GM12878 (cell line): ENCODE data around the gene TMEM163.

Experiments used
- BHLHE40 ChIP-seq, 2 experiments: fragments of 450-650 bp in 1 of 2; IDR thresholded peaks; 2 replicates each; pipeline ENCODE4 v1.6.1; 2011 to 2017; ENCODE audit warnings: low read depth in 2 of 2, borderline replicate concordance in 1 of 2, improper control_type of control experiment in 1 of 2, low read length in 1 of 2, mild to moderate bottlenecking in 1 of 2
- IKZF1 ChIP-seq: fragments of 450-650 bp; conservative IDR thresholded peaks from 2 replicates; pipeline ENCODE4 v1.6.1; 2017; ENCODE audit warnings: antibody characterized with exemption, mild to moderate bottlenecking
- RELA ChIP-seq: fragments of 450-650 bp; IDR thresholded peaks from 2 replicates; pipeline ENCODE4 v1.8.0; 2014; ENCODE audit warnings: borderline replicate concordance; ENCODE audit not compliant: partially characterized antibody
- RFX5 ChIP-seq: IDR thresholded peaks from 2 replicates; pipeline ENCODE4 v1.6.1; 2011; ENCODE audit warnings: low read depth, low read length, improper control_type of control experiment
- SIN3A ChIP-seq: IDR thresholded peaks from 2 replicates; pipeline ENCODE4 v1.6.1; 2012; ENCODE audit warnings: low read depth, low read length, improper control_type of control experiment
- TF ChIP-seq, protein P1 (sequence below), 3 experiments: IDR thresholded peaks in 2 of 3; conservative IDR thresholded peaks in 1 of 3; 2 replicates each; pipeline ENCODE4 v1.5.1; 2011; ENCODE audit warnings: low read depth in 3 of 3, low read length in 3 of 3, mild to moderate bottlenecking in 3 of 3, control low read depth in 2 of 3, moderate library complexity in 2 of 3, inconsistent platforms in 1 of 3, mixed read lengths in 1 of 3; ENCODE audit not compliant: control insufficient read depth in 2 of 3, insufficient read depth in 1 of 3; ENCODE audit errors: extremely low read depth in 1 of 3

DNA sequence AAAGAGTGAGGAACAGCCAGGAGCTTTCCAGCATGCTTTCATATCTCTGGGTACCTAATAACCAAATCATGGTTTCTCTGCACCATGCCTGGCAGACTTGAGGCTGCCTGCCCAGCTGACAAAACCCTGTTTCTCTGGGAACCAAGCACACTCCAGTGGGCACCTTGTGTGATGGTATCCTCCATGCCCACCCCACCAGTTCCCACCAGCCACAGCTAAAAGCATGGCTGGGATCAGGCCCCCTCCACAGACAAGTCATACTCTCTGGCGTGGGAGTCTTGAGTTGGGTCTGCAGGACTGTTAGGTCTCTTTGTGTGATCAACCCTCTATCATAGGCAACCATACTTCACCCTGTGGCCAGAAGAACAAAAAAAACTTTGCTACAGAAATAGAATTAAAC lies 56.0 kb downstream of the TMEM163 start:
- TF ChIP-seq BHLHE40 (IDR thresholded peaks at IDR 0.05; ENCODE audit: borderline replicate concordance in 1 of 2, low read depth in 2 of 2, low read length in 1 of 2) = no peak
- TF ChIP-seq, protein P1, sequence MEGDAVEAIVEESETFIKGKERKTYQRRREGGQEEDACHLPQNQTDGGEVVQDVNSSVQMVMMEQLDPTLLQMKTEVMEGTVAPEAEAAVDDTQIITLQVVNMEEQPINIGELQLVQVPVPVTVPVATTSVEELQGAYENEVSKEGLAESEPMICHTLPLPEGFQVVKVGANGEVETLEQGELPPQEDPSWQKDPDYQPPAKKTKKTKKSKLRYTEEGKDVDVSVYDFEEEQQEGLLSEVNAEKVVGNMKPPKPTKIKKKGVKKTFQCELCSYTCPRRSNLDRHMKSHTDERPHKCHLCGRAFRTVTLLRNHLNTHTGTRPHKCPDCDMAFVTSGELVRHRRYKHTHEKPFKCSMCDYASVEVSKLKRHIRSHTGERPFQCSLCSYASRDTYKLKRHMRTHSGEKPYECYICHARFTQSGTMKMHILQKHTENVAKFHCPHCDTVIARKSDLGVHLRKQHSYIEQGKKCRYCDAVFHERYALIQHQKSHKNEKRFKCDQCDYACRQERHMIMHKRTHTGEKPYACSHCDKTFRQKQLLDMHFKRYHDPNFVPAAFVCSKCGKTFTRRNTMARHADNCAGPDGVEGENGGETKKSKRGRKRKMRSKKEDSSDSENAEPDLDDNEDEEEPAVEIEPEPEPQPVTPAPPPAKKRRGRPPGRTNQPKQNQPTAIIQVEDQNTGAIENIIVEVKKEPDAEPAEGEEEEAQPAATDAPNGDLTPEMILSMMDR (IDR thresholded peaks at IDR 0.05 in 2 of 3, conservative IDR thresholded peaks at IDR 0.05 in 1 of 3; ENCODE audit: control insufficient read depth in 2 of 3, extremely low read depth in 1 of 3, insufficient read depth in 1 of 3, low read depth in 3 of 3, low read length in 3 of 3) = no peak
- no peak for TF ChIP-seq RELA
- TF ChIP-seq RFX5 = no peak
- TF ChIP-seq SIN3A = no peak
- TF ChIP-seq IKZF1 = no peak
